Keratinocyte (primary cell): ENCODE results near the gene SULT4A1.

Source experiments
- CTCF ChIP-seq, 3 experiments: IDR thresholded peaks in 1 of 3; conservative IDR thresholded peaks in 1 of 3; optimal IDR thresholded peaks in 1 of 3; 2 replicates in 2 of 3; 3 replicates in 1 of 3; pipeline versions ENCODE3 to v1.5.1; 2011; ENCODE audit warnings: low read length in 3 of 3, mild to moderate bottlenecking in 3 of 3, moderate library complexity in 2 of 3, control low read depth in 1 of 3, inconsistent platforms in 1 of 3; ENCODE audit not compliant: insufficient read depth in 2 of 3; ENCODE audit errors: extremely low read depth in 1 of 3
- EZH2 ChIP-seq: IDR thresholded peaks from one replicate; pipeline ENCODE4 v1.6.1; 2012; ENCODE audit warnings: inconsistent platforms, mild to moderate bottlenecking, low read length, moderate library complexity

- TF ChIP-seq EZH2 (no peak), CTCF (optimal IDR thresholded peaks at IDR 0.05 in 1 of 3, IDR thresholded peaks at IDR 0.05 in 1 of 3, conservative IDR thresholded peaks at IDR 0.05 in 1 of 3; ENCODE audit: extremely low read depth in 1 of 3, insufficient read depth in 2 of 3, low read length in 3 of 3) (no peak)
Measured at GRCh38 chr22:43893266-43893665, 31.0 kb upstream of the SULT4A1 start.
